Stimulated activated CD8-positive, alpha-beta memory T cell treated with anti-CD3 and anti-CD28 coated beads, Interleukin-4, amount 100 ng/mL, for 48 hours (primary cell): ENCODE data around the gene IFT25.
"Not testable (repeated sequence)": the region's sequence is repeated elsewhere in the genome, so short reads cannot be mapped to it uniquely, and the experiment has no call there.

Source experiments
- DNase-seq: peaks from one replicate; pipeline ENCODE4 v3.0.0-alpha.2; 2020

The IFT25 gene

GRCh38 chr1:53927376-53927881, 18.1 kb downstream of the IFT25 start:
- DNase-seq: no peak

- peak; percentile 41 for DNase-seq
These were observed 25.8 kb downstream of the IFT25 start for GRCh38 chr1:53919675-53920066.

DNA sequence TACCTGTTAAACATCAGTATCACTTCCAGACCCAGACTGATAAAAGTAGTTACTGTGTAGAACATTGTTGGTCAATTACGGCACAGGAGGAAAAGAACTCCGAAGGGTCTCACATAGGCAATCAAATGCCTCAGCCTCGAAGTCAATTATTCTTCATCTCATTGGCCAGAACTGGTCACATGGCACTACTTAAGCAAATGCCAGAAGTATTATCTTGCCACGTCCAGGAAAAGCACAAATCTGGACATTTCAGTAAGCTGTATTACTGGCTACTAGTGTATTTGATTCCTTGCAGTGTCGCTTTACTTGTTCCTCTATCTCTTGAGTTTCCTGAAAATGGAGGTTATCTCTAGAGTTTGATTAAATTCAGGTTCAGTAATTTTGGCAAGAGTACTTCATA, 27.2 kb downstream of the IFT25 start:
- no peak for DNase-seq

GRCh38 chr1:53913352-53914033, 32.0 kb downstream of the IFT25 start:
- no peak for DNase-seq

- DNase-seq: no peak
These were observed 34.1 kb downstream of the IFT25 start for GRCh38 chr1:53911442-53911841.

DNA sequence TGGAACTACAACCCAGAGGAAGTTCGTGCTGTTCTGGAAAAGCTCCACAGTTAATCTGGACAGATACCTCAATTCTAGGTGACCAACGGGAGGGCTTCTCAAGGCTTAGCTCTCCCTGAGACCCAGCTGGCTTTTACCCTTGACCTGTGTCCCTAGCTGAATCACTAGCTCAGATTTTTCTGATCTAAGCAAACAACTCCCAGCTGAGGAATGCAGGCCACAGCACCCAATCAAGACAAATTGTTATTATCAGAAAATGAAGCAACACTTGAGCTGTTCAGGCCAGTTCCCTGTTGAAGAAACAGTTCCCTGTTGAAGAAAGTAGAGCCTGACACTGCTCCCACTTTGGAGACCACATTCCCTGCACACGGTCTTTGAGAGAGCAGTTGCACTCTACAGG, 35.6 kb downstream of the IFT25 start:
- no peak for DNase-seq

DNA sequence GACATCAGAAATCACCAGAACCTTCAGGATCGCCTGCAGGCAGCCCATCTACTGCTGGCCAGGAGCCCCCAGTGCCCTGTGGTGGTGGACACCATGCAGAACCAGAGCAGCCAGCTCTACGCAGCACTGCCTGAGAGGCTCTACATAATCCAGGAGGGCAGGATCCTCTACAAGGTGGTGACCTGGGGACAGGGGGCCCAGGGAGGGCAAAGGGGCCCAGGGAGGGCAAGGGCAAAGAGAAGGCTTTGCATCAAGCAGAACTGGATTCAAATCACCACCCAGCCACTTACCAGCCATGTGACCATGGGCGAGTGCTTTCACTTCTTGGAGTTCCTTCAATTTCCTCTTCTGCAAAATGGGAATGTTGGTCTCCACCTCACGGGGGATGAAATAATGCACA, 39.4 kb downstream of the IFT25 start:
- DNase-seq: no peak

- no peak for DNase-seq
These were observed 40.0 kb downstream of the IFT25 start for GRCh38 chr1:53905509-53905908.

DNA sequence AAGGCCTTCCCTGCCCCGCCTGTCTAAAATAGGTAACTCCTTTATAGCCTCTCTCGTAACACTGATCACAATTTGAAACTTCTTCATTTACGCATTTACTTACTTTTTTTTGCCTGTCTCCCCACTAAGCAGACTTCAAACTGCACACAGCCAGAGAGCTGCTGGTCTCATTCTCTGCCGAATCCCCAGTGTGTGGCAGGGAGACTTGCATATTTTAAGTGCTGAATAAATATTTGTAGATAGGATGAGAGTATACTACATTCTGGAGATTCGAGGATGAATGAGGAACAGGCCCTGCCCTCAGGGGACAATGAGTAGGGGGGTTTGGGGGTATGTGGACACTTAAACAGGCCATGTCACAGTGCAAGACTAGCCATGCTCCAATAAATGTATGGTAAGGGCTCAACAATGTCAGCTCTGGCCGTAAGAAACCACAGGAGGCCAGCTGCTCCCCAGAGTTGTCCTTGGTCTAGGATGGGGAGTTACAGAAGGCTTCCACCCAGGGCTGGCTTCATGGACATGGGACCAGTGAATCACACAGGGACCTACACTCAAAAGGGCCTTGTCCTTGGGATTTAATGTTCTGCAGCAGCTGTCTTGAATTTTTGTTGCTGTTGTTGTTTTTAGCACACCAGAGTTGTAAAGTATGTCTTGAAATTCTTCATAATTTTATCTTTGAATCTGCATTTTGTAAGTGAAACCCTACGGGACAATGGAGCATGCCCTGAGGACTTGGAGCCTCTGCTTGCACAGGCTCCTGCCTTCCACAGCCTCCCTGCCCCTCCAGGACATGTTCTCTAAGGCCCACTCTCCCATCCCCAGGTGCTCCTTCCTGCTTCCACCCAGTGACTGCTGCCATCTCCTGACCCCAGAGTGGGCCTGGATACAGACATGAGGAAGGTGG, 43.0 kb downstream of the IFT25 start:
- no peak for DNase-seq

DNA sequence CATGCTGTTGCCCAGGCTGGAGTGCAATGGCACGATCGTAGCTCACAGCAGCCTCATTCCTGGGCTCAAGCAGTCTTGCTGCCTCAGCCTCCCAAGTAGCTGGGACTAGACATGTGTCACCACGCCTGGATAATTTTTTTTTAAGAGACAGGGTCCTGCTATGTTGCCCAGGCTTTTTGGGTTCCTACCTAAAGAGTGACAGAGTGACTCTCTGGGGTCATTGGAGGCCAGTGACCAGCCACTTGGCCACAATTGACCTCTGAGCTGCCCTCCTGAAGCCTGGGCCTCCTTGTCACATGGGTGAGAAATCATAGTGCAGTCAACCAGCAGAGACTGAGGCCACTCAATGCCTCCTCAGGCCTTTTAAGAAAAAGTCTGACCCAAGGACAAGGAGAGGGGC, 45.8 kb downstream of the IFT25 start:
- DNase-seq: no peak

GRCh38 chr1:53899206-53899628, 46.3 kb downstream of the IFT25 start:
- no peak for DNase-seq

- DNase-seq: no peak
These were observed 48.8 kb downstream of the IFT25 start for GRCh38 chr1:53896635-53897229.

DNA sequence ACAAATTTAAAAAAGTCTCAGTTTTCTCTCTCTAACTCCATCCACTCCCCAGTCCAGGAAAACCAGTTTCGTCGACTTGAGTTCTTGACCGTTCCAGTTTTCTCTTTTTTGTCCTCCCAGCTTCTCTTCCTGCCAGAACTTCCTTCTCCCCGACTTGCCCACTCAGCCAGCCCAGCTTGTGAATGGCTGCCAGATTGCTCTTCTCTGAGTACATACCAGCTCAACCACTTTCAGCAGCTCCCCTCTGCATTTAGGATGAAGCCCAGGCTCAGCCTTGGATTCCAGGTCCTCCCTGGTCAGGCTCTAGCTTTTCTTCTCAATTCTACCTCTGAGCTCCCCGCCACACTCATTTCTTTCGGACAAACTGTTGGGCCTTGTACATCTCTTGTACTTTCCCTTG, 50.1 kb downstream of the IFT25 start:
- DNase-seq: no peak

GRCh38 chr1:53894644-53895043, 50.9 kb downstream of the IFT25 start:
- no peak for DNase-seq

DNA sequence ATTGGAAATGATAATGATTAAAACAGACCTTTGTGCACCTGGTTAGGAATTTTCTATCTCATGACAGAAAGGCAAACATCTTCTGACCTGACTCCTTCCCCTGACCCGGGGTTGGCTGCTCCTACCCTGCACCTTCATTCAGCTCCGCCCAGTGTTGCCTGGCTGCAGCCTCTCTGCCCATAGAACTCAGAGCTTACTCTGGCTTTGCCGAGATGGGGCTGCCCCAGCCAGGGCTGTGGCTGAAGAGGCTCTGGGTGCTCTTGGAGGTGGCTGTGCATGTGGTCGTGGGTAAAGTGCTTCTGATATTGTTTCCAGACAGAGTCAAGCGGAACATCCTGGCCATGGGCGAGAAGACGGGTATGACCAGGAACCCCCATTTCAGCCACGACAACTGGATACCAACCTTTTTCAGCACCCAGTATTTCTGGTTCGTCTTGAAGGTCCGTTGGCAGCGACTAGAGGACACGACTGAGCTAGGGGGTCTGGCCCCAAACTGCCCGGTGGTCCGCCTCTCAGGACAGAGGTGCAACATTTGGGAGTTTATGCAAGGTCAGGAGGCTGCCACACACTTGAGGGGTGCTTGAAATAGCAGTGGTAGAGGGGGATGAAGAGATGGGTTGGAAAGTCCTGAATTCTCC, 51.4 kb downstream of the IFT25 start, which contains the start of gene DIO1:
DIO1 (plus strand) TSS at position 189 of the 638 bp plus-strand sequence; CDS start at position 213, 24 bp downstream.
- no peak for DNase-seq

DNA sequence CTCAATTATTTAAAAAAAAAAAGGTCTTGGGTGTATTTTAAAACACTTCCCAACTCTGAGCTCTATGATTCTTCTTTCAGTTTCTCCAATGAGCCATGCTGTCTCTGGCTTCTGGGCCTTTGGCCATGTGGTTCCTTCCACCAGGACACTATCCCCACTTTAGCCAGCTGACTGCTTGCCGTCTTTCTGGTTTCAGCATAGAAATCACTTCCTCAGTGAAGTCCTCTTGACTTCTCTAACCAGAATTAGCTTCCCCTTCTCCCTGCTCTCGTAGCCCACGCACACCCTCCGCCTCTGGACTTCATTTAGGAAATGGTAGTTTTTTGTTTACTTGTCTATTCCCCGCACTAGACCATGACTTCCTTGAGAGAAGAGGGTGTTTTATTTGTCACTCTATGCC, 52.6 kb downstream of the IFT25 start:
- no peak for DNase-seq

DNA sequence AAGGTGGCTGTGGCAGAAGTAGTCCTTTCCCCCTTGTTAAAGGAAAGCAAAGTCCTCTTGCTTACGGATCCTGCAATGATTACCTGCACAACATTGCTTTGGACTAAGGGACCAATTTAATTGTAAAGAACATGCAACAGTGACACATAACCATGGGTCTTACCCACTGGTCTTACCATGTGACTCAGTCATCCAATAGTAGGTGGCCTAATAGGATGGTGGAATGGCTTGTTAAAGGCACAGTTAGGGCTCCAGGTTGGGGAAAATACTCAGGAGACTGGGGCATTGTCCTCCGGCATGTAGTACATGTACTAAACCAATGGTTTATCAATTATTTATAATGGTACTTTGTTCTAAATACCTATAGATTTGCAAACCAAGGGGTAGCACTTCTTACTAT, 53.8 kb downstream of the IFT25 start:
- DNase-seq: no peak

DNA sequence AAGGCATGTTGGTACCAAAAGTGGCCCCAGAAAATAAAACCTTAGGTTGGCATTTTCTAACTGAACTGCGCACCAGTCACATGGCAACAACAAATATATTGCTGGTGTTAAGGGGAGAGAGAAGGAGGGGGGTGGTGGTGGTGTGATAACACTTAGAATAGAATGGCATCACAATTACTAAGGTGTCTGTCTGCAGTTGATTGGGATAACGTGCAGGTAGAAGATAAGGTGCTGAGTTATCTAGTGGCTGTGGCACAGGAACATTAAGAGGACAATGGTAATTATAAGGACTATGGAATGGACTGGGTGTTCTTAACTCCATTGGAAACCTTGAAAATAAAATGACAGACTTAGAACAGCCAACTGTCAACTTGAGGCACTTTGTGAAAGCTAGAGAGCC, 54.5 kb downstream of the IFT25 start:
- no peak for DNase-seq

DNA sequence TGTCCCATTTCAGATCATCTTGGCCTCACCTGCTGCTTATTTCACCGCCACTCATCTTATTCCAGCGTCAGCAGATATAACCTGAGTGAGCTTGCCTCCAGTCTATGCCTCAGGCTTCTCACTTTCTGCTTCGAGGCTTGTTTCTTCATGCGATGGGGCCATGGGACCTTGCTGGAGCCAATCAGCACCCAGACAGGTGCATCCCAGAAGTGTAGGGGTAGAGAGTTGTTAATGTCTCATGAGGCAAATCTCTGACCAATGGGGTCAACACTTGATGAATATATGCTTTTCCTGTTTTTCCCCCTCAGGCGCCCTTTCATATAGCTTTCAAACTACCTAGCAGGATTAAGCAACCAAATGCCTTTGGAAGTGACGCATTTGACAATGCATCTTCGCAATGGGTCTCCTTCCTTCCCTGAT, 55.0 kb downstream of the IFT25 start:
- DNase-seq: peak; percentile 39

- peak; percentile 87 for DNase-seq
These were observed 55.9 kb downstream of the IFT25 start, which contains the start of gene YIPF1 for GRCh38 chr1:53889304-53890298. Gene YIPF1, minus strand, starts transcription at chr1:53889797. Its CDS starts 860 bp downstream, at chr1:53888937.

GRCh38 chr1:53888681-53889080, 56.8 kb downstream of the IFT25 start:
- DNase-seq: no peak

DNA sequence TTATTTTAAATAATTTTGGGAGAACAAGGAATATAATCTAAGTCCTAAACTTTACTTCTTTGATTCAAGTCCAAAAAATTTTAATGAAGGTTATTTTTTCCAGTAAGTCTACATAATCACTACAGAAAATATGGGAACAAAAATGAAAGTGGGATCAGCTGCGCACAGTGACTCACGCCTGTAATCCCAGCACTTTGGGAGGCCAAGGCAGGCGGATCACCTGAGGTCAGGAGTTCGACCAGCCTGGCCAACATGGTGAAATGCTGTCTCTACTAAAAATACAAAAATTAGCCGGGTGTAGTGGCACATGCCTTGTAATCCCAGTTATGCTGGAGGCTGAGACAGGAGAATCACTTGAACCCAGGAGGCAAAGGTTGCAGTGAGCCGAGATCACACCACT, 61.9 kb downstream of the IFT25 start:
- DNase-seq: not testable (repeated sequence)
